ENCODE data around the gene ZYG11B.

DNA sequence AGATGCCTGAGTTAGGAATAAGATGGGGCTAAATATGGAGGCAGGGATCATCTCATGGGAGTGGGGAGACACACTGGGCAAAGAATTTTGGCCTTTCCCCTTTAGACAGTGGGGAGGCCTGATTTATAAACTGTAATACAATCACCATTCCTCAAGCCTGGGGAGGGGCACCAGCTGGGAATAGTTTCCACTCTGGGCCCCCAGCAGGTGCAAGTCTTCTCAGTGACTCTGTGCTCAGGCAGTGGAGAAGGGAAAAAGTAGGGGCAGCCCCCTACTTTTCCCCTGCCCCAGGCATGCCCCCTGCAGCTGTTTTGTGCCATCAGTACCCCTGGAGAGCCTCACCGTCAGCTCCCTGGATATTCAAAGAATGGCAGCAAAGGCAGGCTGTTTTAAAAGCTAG is 47.2 kb upstream of the ZYG11B start:
- no peak for TF ChIP-seq SIN3A (IDR thresholded peaks at IDR 0.05; ENCODE audit: borderline replicate concordance, insufficient read depth, low read length)
- no peak for TF ChIP-seq POLR2AphosphoS5 (IDR thresholded peaks at IDR 0.05; ENCODE audit: low read depth, low read length)
- TF ChIP-seq TAF1 (IDR thresholded peaks at IDR 0.05; ENCODE audit: borderline replicate concordance, insufficient read depth, low read length) = no peak

Measured in PFSK-1 (cell line).